Neural cell (in vitro differentiated cells): Measurements from ENCODE around the gene SLC25A22. TPM values are rescaled to one million over a fixed set of nuclear protein-coding genes. Genes with fewer than 3 reads are reported as not detected.

Source experiments
- H2AFZ ChIP-seq: fragments of 200-600, 300-800 bp; sonication (generic), shearing (Covaris generic); 2 replicates; pipeline ENCODE4 v1.6.0; 2014; ENCODE audit warnings: low read depth, mild to moderate bottlenecking, antibody characterized with exemption, low read length, moderate library complexity
- H3F3A ChIP-seq: fragments of 200-600 bp; shearing (Covaris generic); 2 replicates; pipeline ENCODE4 v1.6.1; 2016; ENCODE audit warnings: mild to moderate bottlenecking, moderate library complexity, mixed read lengths, antibody characterized with exemption, low read length; ENCODE audit not compliant: insufficient read depth, poor library complexity, severe bottlenecking
- H3K27ac ChIP-seq: fragments of 200-600, 300-800 bp; sonication (generic), shearing (Covaris generic); 2 replicates; pipeline ENCODE4 v1.5.1; 2014; ENCODE audit warnings: mild to moderate bottlenecking, low read length, moderate library complexity
- H3K27me3 ChIP-seq: fragments of 300-800, 200-600 bp; sonication (generic), shearing (Covaris generic); 2 replicates; pipeline ENCODE4 v1.6.0; 2014; ENCODE audit warnings: mild to moderate bottlenecking, low read depth, low read length, moderate library complexity; ENCODE audit not compliant: insufficient read depth
- H3K36me3 ChIP-seq: fragments of 300-800, 200-600 bp; sonication (generic), shearing (Covaris generic); 2 replicates; pipeline ENCODE4 v1.5.1; 2014; ENCODE audit warnings: mild to moderate bottlenecking, antibody characterized with exemption, low read length, moderate library complexity; ENCODE audit not compliant: insufficient read depth
- H3K4me2 ChIP-seq: fragments of 300-800, 200-600 bp; sonication (generic), shearing (Covaris generic); 2 replicates; pipeline ENCODE4 v1.6.0; 2014; ENCODE audit warnings: mild to moderate bottlenecking, low read length
- H3K4me3 ChIP-seq: fragments of 300-800, 200-600 bp; sonication (generic), shearing (Covaris generic); 2 replicates; pipeline ENCODE4 v1.5.1; 2014; ENCODE audit warnings: mild to moderate bottlenecking, low read length, moderate library complexity
- H3K79me2 ChIP-seq: fragments of 200-600 bp; shearing (Covaris generic); replicated peaks from 2 replicates; pipeline ENCODE4 v1.6.0; 2014; ENCODE audit warnings: mild to moderate bottlenecking, low read length, moderate library complexity; ENCODE audit not compliant: insufficient read depth
- H3K9ac ChIP-seq: fragments of 300-800, 200-600 bp; sonication (generic), shearing (Covaris generic); 2 replicates; pipeline ENCODE4 v1.6.1; 2016; ENCODE audit warnings: mild to moderate bottlenecking, low read length, mixed read lengths
- H3K9me2 ChIP-seq: fragments of 200-600 bp; shearing (Covaris generic); 2 replicates; pipeline ENCODE4 v1.6.1; 2016; ENCODE audit warnings: mild to moderate bottlenecking, low read length, mixed read lengths; ENCODE audit not compliant: insufficient read depth
- H3K9me3 ChIP-seq: fragments of 200-600, 300-800 bp; sonication (generic), shearing (Covaris generic); 2 replicates; pipeline ENCODE4 v1.6.1; 2016; ENCODE audit warnings: mild to moderate bottlenecking, mixed run types, low read length, moderate library complexity, mixed read lengths
- H4K20me1 ChIP-seq: fragments of 200-600 bp; shearing (Covaris generic); 2 replicates; pipeline ENCODE4 v1.6.1; 2016; ENCODE audit warnings: mild to moderate bottlenecking, mixed run types; ENCODE audit not compliant: insufficient read depth
- EP300 ChIP-seq: fragments of 450-650 bp; conservative IDR thresholded peaks from 2 replicates; pipeline ENCODE4 v1.6.1; 2014; ENCODE audit warnings: antibody characterized with exemption, mild to moderate bottlenecking, moderate library complexity; ENCODE audit not compliant: poor library complexity, severe bottlenecking
- EZH2 ChIP-seq: fragments of 200-600, 300-800 bp; shearing (Covaris generic), sonication (generic); IDR thresholded peaks from 2 replicates; pipeline ENCODE4 v1.6.1; 2014; ENCODE audit warnings: antibody characterized with exemption, low read length, borderline replicate concordance, mild to moderate bottlenecking; ENCODE audit not compliant: insufficient read depth, poor library complexity, severe bottlenecking
- MXI1 ChIP-seq: fragments of 450-650 bp; conservative IDR thresholded peaks from 2 replicates; pipeline ENCODE4 v1.6.1; 2014; ENCODE audit warnings: antibody characterized with exemption, mild to moderate bottlenecking; ENCODE audit not compliant: poor library complexity, severe bottlenecking
- POLR2AphosphoS5 ChIP-seq: IDR thresholded peaks from 2 replicates; pipeline ENCODE4 v1.6.1; 2012
- RAD21 ChIP-seq: fragments of 450-650 bp; conservative IDR thresholded peaks from 2 replicates; pipeline ENCODE4 v1.6.1; 2014; ENCODE audit warnings: antibody characterized with exemption, mild to moderate bottlenecking, moderate library complexity
- SMC3 ChIP-seq: fragments of 450-650 bp; conservative IDR thresholded peaks from 2 replicates; pipeline ENCODE4 v1.6.1; 2014; ENCODE audit warnings: antibody characterized with exemption, mild to moderate bottlenecking, moderate library complexity; ENCODE audit not compliant: poor library complexity
- TAF1 ChIP-seq: IDR thresholded peaks from 2 replicates; pipeline ENCODE4 v1.6.1; 2012; ENCODE audit warnings: low read depth
- polyA plus RNA-seq: library from polyadenylated mRNA; depleted of rRNA; stranded (reverse); fragments of >200 nt; gene quantifications from 2 replicates; pipeline ENCODE4 v1.2.3, GENCODE V29; 2014
- TF ChIP-seq, protein P1 (sequence below): IDR thresholded peaks from 2 replicates; pipeline ENCODE4 v1.6.1; 2012; ENCODE audit warnings: borderline replicate concordance
- TF ChIP-seq, protein P2 (sequence below): fragments of 450-650 bp; IDR thresholded peaks from 2 replicates; pipeline ENCODE4 v1.5.1; 2014; ENCODE audit warnings: antibody characterized with exemption, mild to moderate bottlenecking, moderate library complexity; ENCODE audit not compliant: poor library complexity, severe bottlenecking

The SLC25A22 gene
- polyA plus RNA-seq, 1 donor from 2014 or later, result 40.9 TPM

DNA sequence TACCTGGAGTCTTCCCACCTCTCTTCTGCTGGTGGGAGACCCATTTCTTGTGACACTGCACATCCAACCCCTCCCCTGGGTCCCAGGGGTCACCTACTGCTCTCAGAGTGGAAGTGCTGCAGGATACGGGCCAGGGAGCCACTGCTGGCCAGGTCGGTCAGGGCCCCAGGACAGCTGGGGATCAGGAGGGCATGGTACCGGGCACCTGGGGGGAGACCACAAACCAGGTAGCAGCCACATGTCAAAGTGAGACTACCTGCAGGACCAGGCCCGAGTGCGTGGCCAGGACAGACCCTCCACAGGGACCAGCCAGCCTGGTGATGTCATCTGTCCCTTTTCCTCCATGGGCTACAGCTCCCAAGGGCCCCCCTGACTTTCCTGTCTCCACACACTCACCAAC lies 24.7 kb downstream of the SLC25A22 start:
- peaks cover 30% of the 10 kb centered on the region for H3K79me2 ChIP-seq
- H3K27ac ChIP-seq, result no peak overlapping the region
- H3K9ac ChIP-seq, result no peak overlapping the region
- H3K27me3 ChIP-seq, result no peaks in the 10 kb centered on the region
- H3F3A ChIP-seq, result no peaks in the 10 kb centered on the region
- H2AFZ ChIP-seq, result no peak overlapping the region
- no peaks in the 10 kb centered on the region for H3K9me2 ChIP-seq
- no peak overlapping the region for H3K4me3 ChIP-seq
- H3K4me2 ChIP-seq, result no peak overlapping the region
- TF ChIP-seq EZH2, result no peak
- no peak for TF ChIP-seq EP300
- no peak for TF ChIP-seq POLR2AphosphoS5
- TF ChIP-seq MXI1, result no peak
- TF ChIP-seq TAF1, result no peak
- TF ChIP-seq, protein P1, sequence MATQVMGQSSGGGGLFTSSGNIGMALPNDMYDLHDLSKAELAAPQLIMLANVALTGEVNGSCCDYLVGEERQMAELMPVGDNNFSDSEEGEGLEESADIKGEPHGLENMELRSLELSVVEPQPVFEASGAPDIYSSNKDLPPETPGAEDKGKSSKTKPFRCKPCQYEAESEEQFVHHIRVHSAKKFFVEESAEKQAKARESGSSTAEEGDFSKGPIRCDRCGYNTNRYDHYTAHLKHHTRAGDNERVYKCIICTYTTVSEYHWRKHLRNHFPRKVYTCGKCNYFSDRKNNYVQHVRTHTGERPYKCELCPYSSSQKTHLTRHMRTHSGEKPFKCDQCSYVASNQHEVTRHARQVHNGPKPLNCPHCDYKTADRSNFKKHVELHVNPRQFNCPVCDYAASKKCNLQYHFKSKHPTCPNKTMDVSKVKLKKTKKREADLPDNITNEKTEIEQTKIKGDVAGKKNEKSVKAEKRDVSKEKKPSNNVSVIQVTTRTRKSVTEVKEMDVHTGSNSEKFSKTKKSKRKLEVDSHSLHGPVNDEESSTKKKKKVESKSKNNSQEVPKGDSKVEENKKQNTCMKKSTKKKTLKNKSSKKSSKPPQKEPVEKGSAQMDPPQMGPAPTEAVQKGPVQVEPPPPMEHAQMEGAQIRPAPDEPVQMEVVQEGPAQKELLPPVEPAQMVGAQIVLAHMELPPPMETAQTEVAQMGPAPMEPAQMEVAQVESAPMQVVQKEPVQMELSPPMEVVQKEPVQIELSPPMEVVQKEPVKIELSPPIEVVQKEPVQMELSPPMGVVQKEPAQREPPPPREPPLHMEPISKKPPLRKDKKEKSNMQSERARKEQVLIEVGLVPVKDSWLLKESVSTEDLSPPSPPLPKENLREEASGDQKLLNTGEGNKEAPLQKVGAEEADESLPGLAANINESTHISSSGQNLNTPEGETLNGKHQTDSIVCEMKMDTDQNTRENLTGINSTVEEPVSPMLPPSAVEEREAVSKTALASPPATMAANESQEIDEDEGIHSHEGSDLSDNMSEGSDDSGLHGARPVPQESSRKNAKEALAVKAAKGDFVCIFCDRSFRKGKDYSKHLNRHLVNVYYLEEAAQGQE, result no peak
- TF ChIP-seq RAD21, result no peak
- TF ChIP-seq, protein P2, sequence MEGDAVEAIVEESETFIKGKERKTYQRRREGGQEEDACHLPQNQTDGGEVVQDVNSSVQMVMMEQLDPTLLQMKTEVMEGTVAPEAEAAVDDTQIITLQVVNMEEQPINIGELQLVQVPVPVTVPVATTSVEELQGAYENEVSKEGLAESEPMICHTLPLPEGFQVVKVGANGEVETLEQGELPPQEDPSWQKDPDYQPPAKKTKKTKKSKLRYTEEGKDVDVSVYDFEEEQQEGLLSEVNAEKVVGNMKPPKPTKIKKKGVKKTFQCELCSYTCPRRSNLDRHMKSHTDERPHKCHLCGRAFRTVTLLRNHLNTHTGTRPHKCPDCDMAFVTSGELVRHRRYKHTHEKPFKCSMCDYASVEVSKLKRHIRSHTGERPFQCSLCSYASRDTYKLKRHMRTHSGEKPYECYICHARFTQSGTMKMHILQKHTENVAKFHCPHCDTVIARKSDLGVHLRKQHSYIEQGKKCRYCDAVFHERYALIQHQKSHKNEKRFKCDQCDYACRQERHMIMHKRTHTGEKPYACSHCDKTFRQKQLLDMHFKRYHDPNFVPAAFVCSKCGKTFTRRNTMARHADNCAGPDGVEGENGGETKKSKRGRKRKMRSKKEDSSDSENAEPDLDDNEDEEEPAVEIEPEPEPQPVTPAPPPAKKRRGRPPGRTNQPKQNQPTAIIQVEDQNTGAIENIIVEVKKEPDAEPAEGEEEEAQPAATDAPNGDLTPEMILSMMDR, result no peak
- no peak for TF ChIP-seq SMC3
- H3K36me3 ChIP-seq, result no peaks in the 10 kb centered on the region
- H3K9me3 ChIP-seq, result no peaks in the 10 kb centered on the region
- H4K20me1 ChIP-seq, result peaks cover 3% of the 10 kb centered on the region

DNA sequence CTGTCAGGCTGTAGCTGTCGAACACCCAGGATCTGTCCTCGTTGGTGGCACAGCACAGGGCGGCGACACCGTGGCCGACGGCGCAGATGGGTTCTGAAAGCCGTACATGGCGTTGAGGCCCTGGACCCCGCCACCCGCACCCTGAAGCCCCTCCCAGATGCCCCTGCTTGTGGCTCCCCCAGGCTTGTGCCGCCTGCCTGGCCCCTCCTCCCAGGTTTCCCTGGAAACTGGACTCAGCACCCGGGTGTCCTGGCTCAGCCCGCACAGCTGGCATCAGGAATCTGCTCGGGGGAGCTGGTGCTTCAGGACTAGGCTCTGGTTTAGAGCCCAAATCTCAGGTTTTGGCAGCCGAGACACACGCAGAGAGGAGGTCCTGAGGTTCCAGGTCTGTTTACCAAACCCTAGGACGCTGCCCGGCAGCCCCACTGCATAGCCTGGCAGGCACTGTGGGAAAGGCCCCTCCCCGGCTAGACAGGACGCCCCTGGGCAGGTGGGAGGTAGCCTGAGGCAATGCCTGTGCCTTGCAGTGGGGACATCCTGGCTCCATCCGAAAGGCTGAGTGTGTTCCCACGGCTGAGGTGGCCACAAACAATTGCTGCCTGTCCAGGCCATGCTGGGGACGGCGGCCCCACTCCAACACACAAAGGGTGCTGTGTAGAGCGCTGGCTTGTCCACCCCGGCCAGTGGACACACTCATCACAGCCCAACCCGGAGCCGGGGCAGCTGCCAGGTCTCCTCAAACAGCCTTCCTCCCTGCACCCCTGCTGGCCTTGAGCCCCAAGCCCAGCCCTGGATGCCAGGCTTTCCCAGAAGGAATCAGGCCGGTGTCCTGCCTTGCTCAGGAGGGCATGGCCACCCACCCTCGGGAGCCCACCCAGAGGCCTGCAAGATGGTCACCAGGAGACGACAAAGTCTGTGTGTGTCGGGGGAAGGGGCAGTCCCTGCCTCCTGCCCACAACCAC lies 25.4 kb downstream of the SLC25A22 start:
- Histone ChIP-seq H3K36me3 (no peaks in the 10 kb centered on the region), H3K79me2 (peaks cover 23% of the 10 kb centered on the region)

More for the DNA sequence above, 25.4 kb downstream of the SLC25A22 start:
- Histone ChIP-seq H3K4me3 (no peak overlapping the region), H2AFZ (no peak overlapping the region), H3K27ac (no peak overlapping the region), H3K9ac (no peak overlapping the region), H3K9me3 (no peaks in the 10 kb centered on the region), H3K9me2 (no peaks in the 10 kb centered on the region), H3K27me3 (no peaks in the 10 kb centered on the region), H4K20me1 (peaks cover 3% of the 10 kb centered on the region), H3K4me2 (no peak overlapping the region), H3F3A (no peaks in the 10 kb centered on the region)
- TF ChIP-seq, protein P1, result no peak
- TF ChIP-seq SMC3 (no peak), POLR2AphosphoS5 (no peak), TAF1 (no peak), MXI1 (no peak), RAD21 (no peak), EZH2 (no peak)
- TF ChIP-seq, protein P2, result no peak
